Activated CD8-positive, alpha-beta memory T cell treated with anti-CD3 and anti-CD28 coated beads, Interleukin-2, amount 10 ng/mL, durations not matched to agents 7 days and 5 days (primary cell): ENCODE measurements around the gene CCN5. TPM values are rescaled to one million over a fixed set of nuclear protein-coding genes. Genes with fewer than 3 reads are reported as not detected.

Source experiments
- ATAC-seq: fragments of 150-1000 bp; cut with Tn5 transposase; one replicate; pipeline ENCODE4 v1.10.0; 2021; ENCODE audit warnings: moderate library complexity
- CTCF ChIA-PET: fragments of 350-600 bp; sonication (Branson Sonifier 250); formaldehyde crosslinking; loops from one replicate; lab custom pipeline; 2021; ENCODE audit warnings: antibody characterized with exemption; lab: Charles Lee
- DNase-seq: peaks from one replicate; pipeline ENCODE4 v3.0.0-alpha.2; 2020
- H3K27ac Mint-ChIP-seq: one replicate; pipeline ENCODE4 v1.8.0; 2021; ENCODE audit warnings: mild to moderate bottlenecking, mixed read lengths
- H3K27me3 Mint-ChIP-seq: one replicate; pipeline ENCODE4 v1.8.0; 2021; ENCODE audit warnings: mixed read lengths
- H3K36me3 Mint-ChIP-seq: one replicate; pipeline ENCODE4 v1.8.0; 2021; ENCODE audit warnings: mild to moderate bottlenecking, mixed read lengths
- H3K4me1 Mint-ChIP-seq: one replicate; pipeline ENCODE4 v1.8.0; 2021; ENCODE audit warnings: mixed read lengths
- H3K4me3 Mint-ChIP-seq: one replicate; pipeline ENCODE4 v1.8.0; 2021; ENCODE audit warnings: mild to moderate bottlenecking, moderate library complexity, mixed read lengths
- H3K9me3 Mint-ChIP-seq: one replicate; pipeline ENCODE4 v1.8.0; 2022; ENCODE audit warnings: low read depth, mixed read lengths
- total RNA-seq, 2 experiments: library from RNA; stranded (reverse); gene quantifications; one replicate each; pipeline ENCODE4 v1.2.3, GENCODE V29; 2021

CCN5 gene
- total RNA-seq, 2 experiments from 2014 or later = not detected

DNA sequence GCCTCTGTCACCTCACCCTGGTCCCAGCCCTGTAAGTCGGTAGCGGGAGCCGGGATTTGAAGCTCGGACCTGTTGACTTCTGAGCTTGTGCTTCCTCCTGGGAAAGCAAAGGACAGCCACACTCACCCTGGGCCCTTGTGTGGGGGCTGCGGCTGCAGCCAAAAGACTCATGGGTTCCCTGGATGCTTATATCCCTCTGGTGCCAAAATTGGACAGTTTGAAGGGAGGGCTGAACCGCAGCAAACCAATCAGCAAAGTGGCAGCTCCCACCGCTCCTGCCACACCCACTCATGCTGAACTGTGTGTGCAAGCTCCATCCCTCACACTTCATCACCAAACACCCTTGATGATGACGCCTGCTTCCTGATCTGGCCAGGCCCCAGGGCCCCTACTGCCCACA, 3.9 kb upstream of the CCN5 start:
- Mint-ChIP-seq H3K27ac (no peak overlapping the region), H3K36me3 (no peaks in the 10 kb centered on the region), H3K9me3 (no peaks in the 10 kb centered on the region), H3K4me3 (no peak overlapping the region), H3K27me3 (peaks cover 3% of the 10 kb centered on the region), H3K4me1 (no peaks in the 10 kb centered on the region)
- ATAC-seq (no peak), DNase-seq (no peak)
- CTCF ChIA-PET = no interaction called here

GRCh38 chr20:44714102-44714700, 968 bp upstream of the CCN5 start:
- no peaks in the 10 kb centered on the region for H3K36me3 Mint-ChIP-seq

DNA sequence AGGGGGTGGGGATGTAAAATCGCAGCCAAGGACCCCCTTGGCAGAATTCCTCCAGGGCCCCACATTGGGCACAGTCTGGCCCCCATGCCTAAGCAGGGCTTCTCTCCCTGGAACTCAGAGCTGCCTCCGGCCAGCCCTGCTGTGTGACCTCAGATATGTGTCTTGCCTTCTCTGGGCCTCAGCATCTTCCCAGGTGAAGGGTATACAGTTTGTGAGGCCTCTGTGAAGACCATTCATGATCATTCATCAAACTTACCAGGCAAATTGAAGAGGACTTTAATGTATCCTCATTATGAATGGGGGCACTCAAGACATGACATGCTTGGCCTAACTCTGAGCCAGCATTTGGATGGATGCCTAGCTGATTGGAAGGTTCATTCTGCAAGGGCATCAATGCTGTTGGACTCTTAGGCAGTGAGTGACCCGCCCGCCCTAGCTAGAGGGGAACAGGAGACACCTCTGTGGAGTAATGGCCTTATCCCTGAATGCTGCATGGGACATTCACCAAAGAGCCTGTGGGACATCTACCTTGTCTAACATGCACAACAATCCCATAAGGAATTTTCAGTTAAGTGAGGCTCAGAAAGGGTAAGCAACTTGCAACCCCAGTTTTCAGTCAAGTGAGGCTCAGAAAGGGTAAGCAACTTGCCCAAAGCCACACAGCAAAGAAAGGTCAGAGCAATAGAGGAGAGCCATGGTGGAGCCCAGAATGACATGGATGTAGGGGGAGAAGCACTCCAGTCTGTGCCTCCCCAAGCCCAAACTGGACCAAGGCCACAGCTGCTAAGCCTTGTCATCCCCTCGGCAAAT, 535 bp downstream of the CCN5 start:
- no peak for ATAC-seq
- H3K4me1 Mint-ChIP-seq = no peaks in the 10 kb centered on the region
- DNase-seq = no peak

More at GRCh38 chr20:44714102-44714700, 968 bp upstream of the CCN5 start:
- CTCF ChIA-PET = no interaction called here
- Mint-ChIP-seq H3K27ac (no peak overlapping the region), H3K4me3 (no peak overlapping the region), H3K4me1 (no peaks in the 10 kb centered on the region), H3K9me3 (no peaks in the 10 kb centered on the region), H3K27me3 (peaks cover 3% of the 10 kb centered on the region)
- ATAC-seq = no peak
- no peak for DNase-seq

DNA sequence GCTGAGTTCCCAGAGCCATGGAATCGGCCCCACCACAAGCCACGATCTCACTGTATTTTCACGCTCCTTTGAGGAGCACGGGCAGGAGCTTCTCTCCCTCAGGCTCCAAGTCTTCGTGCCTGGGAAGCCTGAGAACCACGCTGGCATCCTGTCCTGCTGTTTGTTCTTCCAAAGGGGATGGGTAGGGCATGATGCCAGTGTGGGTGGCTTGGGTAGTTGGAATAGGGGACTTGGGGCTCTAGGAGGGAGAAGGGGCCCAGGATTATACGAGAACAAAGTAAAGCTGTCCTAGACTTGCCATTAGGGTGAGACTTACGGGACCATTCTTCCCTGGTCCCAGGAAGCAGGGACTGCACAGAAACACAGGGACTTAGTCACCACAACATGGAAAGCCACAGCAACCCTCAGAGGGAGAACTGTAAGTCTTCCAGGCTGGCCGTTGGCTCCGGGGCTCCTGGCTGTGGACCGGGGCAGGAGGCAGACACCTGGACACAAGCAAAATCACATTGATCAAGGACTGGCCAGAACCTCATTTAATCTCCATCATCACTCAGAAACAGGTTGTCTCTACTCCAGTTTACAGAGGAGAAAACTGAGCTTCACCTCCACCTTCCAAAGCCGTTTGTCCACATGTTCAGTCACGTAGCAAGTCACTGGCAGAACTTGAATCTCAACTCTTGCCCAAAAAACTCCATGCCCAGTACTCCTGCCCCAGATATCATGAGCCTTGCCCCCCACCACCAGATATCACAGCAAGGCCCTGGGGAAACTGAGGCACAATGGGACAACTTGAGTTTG, 1.3 kb downstream of the CCN5 start:
- Mint-ChIP-seq H3K27ac (no peak overlapping the region), H3K36me3 (no peaks in the 10 kb centered on the region), H3K4me1 (no peaks in the 10 kb centered on the region), H3K9me3 (no peaks in the 10 kb centered on the region), H3K4me3 (no peak overlapping the region), H3K27me3 (peaks cover 3% of the 10 kb centered on the region)
- no peak for ATAC-seq
- CTCF ChIA-PET = no interaction called here
- DNase-seq = no peak

More for the DNA sequence above, 535 bp downstream of the CCN5 start:
- no peaks in the 10 kb centered on the region for H3K36me3 Mint-ChIP-seq
- H3K27me3 Mint-ChIP-seq = peaks cover 3% of the 10 kb centered on the region
- H3K4me3 Mint-ChIP-seq = no peak overlapping the region
- CTCF ChIA-PET = no interaction called here
- H3K9me3 Mint-ChIP-seq = no peaks in the 10 kb centered on the region
- no peak overlapping the region for H3K27ac Mint-ChIP-seq

DNA sequence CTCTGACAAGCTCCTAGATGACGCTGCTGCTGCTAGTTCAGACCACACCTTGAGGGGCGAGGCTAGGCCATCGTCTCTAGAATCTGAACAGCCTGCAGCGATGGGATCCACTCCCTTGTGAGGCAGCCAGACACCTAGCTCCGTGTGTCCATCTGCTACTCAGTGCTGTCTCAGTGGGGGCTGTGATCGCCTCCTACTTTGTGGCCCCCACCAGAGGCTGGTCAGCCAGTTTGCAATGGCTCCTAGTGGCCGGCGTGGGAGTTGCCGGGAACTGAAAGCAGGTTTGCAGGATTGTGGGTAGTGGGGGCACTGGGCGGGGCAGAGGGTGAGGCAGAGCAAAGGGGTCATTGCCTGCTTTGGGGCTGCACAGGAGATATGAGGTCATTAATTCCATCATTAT, 2.8 kb downstream of the CCN5 start:
- H3K27ac Mint-ChIP-seq = no peak overlapping the region
- CTCF ChIA-PET = interaction anchor here (1.4 kb wide), 1 partner anchor 33 kb away, joined by 3 read pairs; no protein-coding TSS in a partner anchor

DNA sequence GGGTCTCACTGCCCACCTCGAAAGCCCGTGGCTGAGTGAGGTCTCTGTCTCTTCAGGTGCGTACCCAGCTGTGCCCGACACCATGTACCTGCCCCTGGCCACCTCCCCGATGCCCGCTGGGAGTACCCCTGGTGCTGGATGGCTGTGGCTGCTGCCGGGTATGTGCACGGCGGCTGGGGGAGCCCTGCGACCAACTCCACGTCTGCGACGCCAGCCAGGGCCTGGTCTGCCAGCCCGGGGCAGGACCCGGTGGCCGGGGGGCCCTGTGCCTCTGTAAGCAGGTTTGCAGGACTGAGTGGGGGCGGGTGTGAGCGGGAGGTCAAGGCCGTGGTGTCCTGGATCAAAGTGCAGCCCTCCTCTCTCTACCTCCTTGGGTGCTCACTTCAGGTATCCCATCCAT, 4.7 kb downstream of the CCN5 start:
- no peak for ATAC-seq
- Mint-ChIP-seq H3K27me3 (no peaks in the 10 kb centered on the region), H3K36me3 (no peaks in the 10 kb centered on the region), H3K4me1 (peaks cover 2% of the 10 kb centered on the region), H3K27ac (no peak overlapping the region), H3K4me3 (no peak overlapping the region), H3K9me3 (no peaks in the 10 kb centered on the region)
- DNase-seq = no peak
- CTCF ChIA-PET = interaction anchor here (5.5 kb wide), 1 partner anchor 13 kb away, joined by 20 read pairs; no protein-coding TSS in a partner anchor

More for the DNA sequence above, 2.8 kb downstream of the CCN5 start:
- H3K4me3 Mint-ChIP-seq = no peak overlapping the region
- DNase-seq (no peak), ATAC-seq (no peak)
- no peaks in the 10 kb centered on the region for H3K9me3 Mint-ChIP-seq
- peaks cover 3% of the 10 kb centered on the region for H3K27me3 Mint-ChIP-seq
- no peaks in the 10 kb centered on the region for H3K36me3 Mint-ChIP-seq
- H3K4me1 Mint-ChIP-seq = no peaks in the 10 kb centered on the region

- Mint-ChIP-seq H3K27ac (no peak overlapping the region), H3K27me3 (no peaks in the 10 kb centered on the region), H3K4me3 (no peak overlapping the region), H3K9me3 (no peaks in the 10 kb centered on the region), H3K36me3 (no peaks in the 10 kb centered on the region), H3K4me1 (peaks cover 2% of the 10 kb centered on the region)
- ATAC-seq (no peak), DNase-seq (no peak)
- CTCF ChIA-PET = interaction anchor here (1.4 to 5.5 kb wide), 2 partner anchors 12 to 36 kb away, joined by 3 to 20 read pairs; no protein-coding TSS in a partner anchor
These were observed 5.4 kb downstream of the CCN5 start for GRCh38 chr20:44720621-44720996.

- DNase-seq (no peak), ATAC-seq (no peak)
- H3K27ac Mint-ChIP-seq = no peak overlapping the region
- no peaks in the 10 kb centered on the region for H3K36me3 Mint-ChIP-seq
- CTCF ChIA-PET = interaction anchor here (1.4 to 5.5 kb wide), 2 partner anchors 11 to 36 kb away, joined by 3 to 20 read pairs; no protein-coding TSS in a partner anchor
- no peaks in the 10 kb centered on the region for H3K9me3 Mint-ChIP-seq
- no peak overlapping the region for H3K4me3 Mint-ChIP-seq
- peaks cover 2% of the 10 kb centered on the region for H3K4me1 Mint-ChIP-seq
- no peaks in the 10 kb centered on the region for H3K27me3 Mint-ChIP-seq
These were observed 6.0 kb downstream of the CCN5 start for GRCh38 chr20:44720997-44721784.

- DNase-seq = no peak
- Mint-ChIP-seq H3K9me3 (no peaks in the 10 kb centered on the region), H3K36me3 (no peaks in the 10 kb centered on the region), H3K4me3 (no peak overlapping the region), H3K27me3 (no peaks in the 10 kb centered on the region), H3K27ac (no peak overlapping the region), H3K4me1 (peaks cover 2% of the 10 kb centered on the region)
- no peak for ATAC-seq
- CTCF ChIA-PET = interaction anchor here (1.4 to 5.5 kb wide), 2 partner anchors 11 to 37 kb away, joined by 3 to 20 read pairs; no protein-coding TSS in a partner anchor
These were observed 6.6 kb downstream of the CCN5 start for GRCh38 chr20:44721785-44722054.

GRCh38 chr20:44722990-44723389, 7.8 kb downstream of the CCN5 start:
- no peak overlapping the region for H3K27ac Mint-ChIP-seq
- H3K36me3 Mint-ChIP-seq = no peaks in the 10 kb centered on the region
- CTCF ChIA-PET = interaction anchor here (5.5 kb wide), 1 partner anchor 9 kb away, joined by 20 read pairs; no protein-coding TSS in a partner anchor

DNA sequence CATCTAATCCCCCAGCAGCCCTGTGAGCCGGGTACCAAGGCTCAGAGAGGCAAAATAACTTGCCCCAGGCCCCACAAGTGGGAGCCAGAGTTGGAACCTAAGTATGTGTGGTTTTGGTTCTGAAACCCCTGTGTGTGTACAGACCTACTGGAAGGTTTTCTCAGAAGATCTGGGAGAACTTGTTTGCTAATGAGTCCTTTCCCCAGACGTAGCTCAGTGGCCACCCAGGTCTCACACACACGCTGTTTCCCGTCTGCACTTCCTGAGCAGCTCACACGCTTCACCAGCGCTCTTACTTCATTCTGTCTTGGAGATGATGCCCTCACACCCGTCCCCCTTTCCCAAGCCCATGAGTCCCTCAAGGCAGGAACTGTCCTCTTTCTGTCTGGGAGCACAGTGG, 8.2 kb downstream of the CCN5 start:
- Mint-ChIP-seq H3K4me1 (peaks cover 2% of the 10 kb centered on the region), H3K9me3 (no peaks in the 10 kb centered on the region), H3K27ac (no peak overlapping the region), H3K36me3 (no peaks in the 10 kb centered on the region), H3K4me3 (no peak overlapping the region), H3K27me3 (no peaks in the 10 kb centered on the region)
- ATAC-seq = no peak
- CTCF ChIA-PET = interaction anchor here (5.5 kb wide), 1 partner anchor 9 kb away, joined by 20 read pairs; no protein-coding TSS in a partner anchor
- DNase-seq = no peak

More at GRCh38 chr20:44722990-44723389, 7.8 kb downstream of the CCN5 start:
- Mint-ChIP-seq H3K4me3 (no peak overlapping the region), H3K27me3 (no peaks in the 10 kb centered on the region), H3K4me1 (peaks cover 2% of the 10 kb centered on the region), H3K9me3 (no peaks in the 10 kb centered on the region)
- DNase-seq (no peak), ATAC-seq (no peak)

GRCh38 chr20:44723798-44724362, 8.7 kb downstream of the CCN5 start:
- no peak for ATAC-seq
- Mint-ChIP-seq H3K27ac (no peak overlapping the region), H3K4me1 (peaks cover 2% of the 10 kb centered on the region), H3K4me3 (no peak overlapping the region), H3K27me3 (no peaks in the 10 kb centered on the region), H3K9me3 (no peaks in the 10 kb centered on the region), H3K36me3 (no peaks in the 10 kb centered on the region)
- CTCF ChIA-PET = interaction anchor here (0.9 to 5.5 kb wide), 2 partner anchors 9 to 38 kb away, joined by 4 to 20 read pairs; no protein-coding TSS in a partner anchor
- DNase-seq = no peak
